Osteoblast (primary cell): ENCODE results near the gene MYDGF. TPM values are rescaled to one million over a fixed set of nuclear protein-coding genes. Genes with fewer than 3 reads are reported as not detected.

ENCODE experiments used
- DNase-seq: peaks from one replicate; pipeline ENCODE4 v3.0.0; 2011; ENCODE audit warnings: low spot score, mixed read lengths; ENCODE audit not compliant: insufficient read length; ENCODE audit errors: missing footprints
- H2AFZ ChIP-seq: 2 replicates; pipeline ENCODE4 v1.6.0; 2011; ENCODE audit warnings: mild to moderate bottlenecking, low read length
- H3K27ac ChIP-seq: 2 replicates; pipeline ENCODE4 v1.5.1; 2011; ENCODE audit warnings: mild to moderate bottlenecking, low read depth, low read length, moderate library complexity
- H3K27me3 ChIP-seq: 2 replicates; pipeline ENCODE4 v1.6.0; 2012; ENCODE audit warnings: mild to moderate bottlenecking, control low read depth, inconsistent platforms, low read length, moderate library complexity; ENCODE audit not compliant: insufficient read depth
- H3K36me3 ChIP-seq: 2 replicates; pipeline ENCODE4 v1.5.1; 2011; ENCODE audit warnings: mild to moderate bottlenecking, low read length, control low read depth, moderate library complexity; ENCODE audit not compliant: insufficient read depth
- H3K4me1 ChIP-seq: 2 replicates; pipeline ENCODE4 v1.5.1; 2011; ENCODE audit warnings: mild to moderate bottlenecking, low read length, control low read depth, moderate library complexity; ENCODE audit not compliant: insufficient read depth
- H3K4me2 ChIP-seq: 2 replicates; pipeline ENCODE4 v1.6.0; 2011; ENCODE audit warnings: mild to moderate bottlenecking, low read length; ENCODE audit not compliant: insufficient read depth
- H3K4me3 ChIP-seq: fragments of 200-600 bp; sonication (generic); 3 replicates; pipeline ENCODE4 v1.5.1; 2012; ENCODE audit warnings: mild to moderate bottlenecking, low read length, inconsistent platforms; ENCODE audit not compliant: insufficient read depth
- H3K79me2 ChIP-seq: 2 replicates; pipeline ENCODE4 v1.6.0; 2012; ENCODE audit warnings: mild to moderate bottlenecking, low read length, control low read depth, inconsistent platforms; ENCODE audit not compliant: insufficient read depth
- H3K9me3 ChIP-seq: 2 replicates; pipeline ENCODE4 v1.5.1; 2011; ENCODE audit warnings: low read depth, low read length, control low read depth
- H4K20me1 ChIP-seq: 2 replicates; pipeline ENCODE4 v1.6.0; 2012; ENCODE audit warnings: mild to moderate bottlenecking, low read length, control low read depth; ENCODE audit not compliant: insufficient read depth
- total RNA-seq: library from RNA; depleted of rRNA; stranded (reverse); fragments of >200 nt; gene quantifications from 2 replicates; pipeline ENCODE4 v1.2.3, GENCODE V29; 2012
- TF ChIP-seq, protein P1 (sequence below): IDR thresholded peaks from 2 replicates; pipeline ENCODE4 v1.5.1; 2011; ENCODE audit warnings: mild to moderate bottlenecking, low read depth, low read length, moderate library complexity; ENCODE audit errors: extremely low read depth

The MYDGF gene
- total RNA-seq, 1 donor: 152 TPM

DNA sequence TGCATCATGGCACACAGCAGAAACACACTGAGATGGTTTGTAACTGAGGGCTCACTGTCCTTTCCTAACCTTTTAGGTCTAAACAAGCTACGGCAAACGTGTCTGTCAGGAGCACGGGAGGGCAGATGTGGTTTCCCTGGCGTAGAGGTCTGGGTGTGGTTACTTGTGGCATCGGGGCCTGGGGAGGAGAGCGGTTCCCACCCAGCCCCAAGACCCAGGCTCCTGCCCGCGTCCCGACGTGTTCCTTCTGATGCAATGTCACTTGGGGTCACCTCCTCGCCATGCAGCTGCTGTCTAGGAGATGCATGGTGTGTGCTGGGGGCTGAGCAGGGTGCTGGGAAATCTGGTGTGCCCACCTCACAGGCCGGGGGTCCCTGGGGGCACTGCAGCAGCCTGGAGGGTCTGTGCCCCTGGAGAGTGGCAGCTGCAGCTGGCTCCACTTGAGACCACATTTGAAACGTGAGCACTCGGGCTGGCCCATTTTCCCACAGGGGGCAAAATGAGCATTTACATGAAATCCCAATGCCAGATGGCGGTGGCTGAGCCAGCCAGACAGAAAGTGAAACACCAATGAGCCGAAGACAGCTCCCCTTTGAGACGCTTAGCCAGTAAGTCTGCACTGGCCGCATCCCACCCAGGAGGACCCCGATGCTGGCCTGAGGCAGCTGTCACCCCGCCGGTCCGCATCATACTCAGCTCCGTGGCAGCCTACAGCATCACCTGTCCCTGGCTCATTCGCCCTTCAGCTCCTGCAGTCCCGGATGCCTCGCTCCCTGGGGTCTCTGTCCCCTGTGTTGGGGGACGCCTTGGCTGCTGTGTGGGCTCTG is 22.3 kb upstream of the MYDGF start:
- TF ChIP-seq, protein P1, sequence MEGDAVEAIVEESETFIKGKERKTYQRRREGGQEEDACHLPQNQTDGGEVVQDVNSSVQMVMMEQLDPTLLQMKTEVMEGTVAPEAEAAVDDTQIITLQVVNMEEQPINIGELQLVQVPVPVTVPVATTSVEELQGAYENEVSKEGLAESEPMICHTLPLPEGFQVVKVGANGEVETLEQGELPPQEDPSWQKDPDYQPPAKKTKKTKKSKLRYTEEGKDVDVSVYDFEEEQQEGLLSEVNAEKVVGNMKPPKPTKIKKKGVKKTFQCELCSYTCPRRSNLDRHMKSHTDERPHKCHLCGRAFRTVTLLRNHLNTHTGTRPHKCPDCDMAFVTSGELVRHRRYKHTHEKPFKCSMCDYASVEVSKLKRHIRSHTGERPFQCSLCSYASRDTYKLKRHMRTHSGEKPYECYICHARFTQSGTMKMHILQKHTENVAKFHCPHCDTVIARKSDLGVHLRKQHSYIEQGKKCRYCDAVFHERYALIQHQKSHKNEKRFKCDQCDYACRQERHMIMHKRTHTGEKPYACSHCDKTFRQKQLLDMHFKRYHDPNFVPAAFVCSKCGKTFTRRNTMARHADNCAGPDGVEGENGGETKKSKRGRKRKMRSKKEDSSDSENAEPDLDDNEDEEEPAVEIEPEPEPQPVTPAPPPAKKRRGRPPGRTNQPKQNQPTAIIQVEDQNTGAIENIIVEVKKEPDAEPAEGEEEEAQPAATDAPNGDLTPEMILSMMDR: no peak
- Histone ChIP-seq H3K36me3 (peaks cover 76% of the 10 kb centered on the region), H3K4me2 (no peak overlapping the region), H3K4me3 (no peak overlapping the region), H4K20me1 (no peaks in the 10 kb centered on the region), H3K4me1 (peaks cover 25% of the 10 kb centered on the region), H3K79me2 (peaks cover 12% of the 10 kb centered on the region), H3K27me3 (no peaks in the 10 kb centered on the region), H2AFZ (no peak overlapping the region), H3K9me3 (no peaks in the 10 kb centered on the region), H3K27ac (no peak overlapping the region)
- no peak for DNase-seq

DNA sequence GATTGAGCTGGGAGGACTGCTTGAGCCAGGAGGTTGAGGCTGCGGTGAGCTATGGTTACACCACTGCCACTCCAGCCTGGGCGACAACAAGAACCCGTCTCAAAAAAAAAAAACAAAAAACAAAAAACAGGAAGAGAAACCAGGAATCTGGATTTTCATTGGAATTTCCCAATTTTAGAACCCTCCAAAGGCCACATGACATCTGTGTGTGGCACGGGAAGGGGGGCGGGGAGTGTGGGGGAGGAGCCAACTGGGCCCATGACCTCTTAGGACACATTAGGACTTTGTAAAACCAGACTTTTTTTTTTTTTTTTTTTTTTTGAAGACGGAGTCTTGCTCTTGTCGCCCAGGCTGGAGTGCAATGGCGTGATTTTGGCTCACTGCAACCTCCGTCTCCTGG is 21.2 kb upstream of the MYDGF start:
- no peak overlapping the region for H3K4me3 ChIP-seq
- no peaks in the 10 kb centered on the region for H3K27me3 ChIP-seq
- peaks cover 81% of the 10 kb centered on the region for H3K36me3 ChIP-seq
- peaks cover 17% of the 10 kb centered on the region for H3K4me1 ChIP-seq
- TF ChIP-seq, protein P1: no peak
- H3K4me2 ChIP-seq: no peak overlapping the region
- H4K20me1 ChIP-seq: no peaks in the 10 kb centered on the region
- DNase-seq: no peak
- H3K27ac ChIP-seq: no peak overlapping the region
- no peak overlapping the region for H2AFZ ChIP-seq
- H3K9me3 ChIP-seq: no peaks in the 10 kb centered on the region
- H3K79me2 ChIP-seq: peaks cover 12% of the 10 kb centered on the region

DNA sequence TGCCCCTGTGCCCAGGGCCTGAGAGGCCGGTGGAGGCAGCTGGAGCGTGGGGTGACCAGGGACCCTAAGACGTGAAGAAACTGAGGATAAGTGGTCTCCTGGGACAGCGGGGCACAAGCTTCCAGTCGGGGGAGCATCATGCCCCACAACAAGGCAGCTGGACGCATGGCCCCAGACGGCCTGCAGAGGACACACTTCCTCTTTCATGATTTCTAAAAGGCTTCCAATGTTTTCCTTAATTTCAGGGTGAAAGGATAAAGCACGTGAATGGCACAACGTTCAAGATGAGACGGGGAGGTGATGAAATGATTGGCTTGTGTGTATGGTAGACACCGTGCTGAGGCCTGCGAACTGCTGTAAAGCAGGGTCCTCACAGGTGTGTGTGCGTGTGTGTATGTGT is 20.2 kb upstream of the MYDGF start:
- Histone ChIP-seq H3K36me3 (peaks cover 80% of the 10 kb centered on the region), H4K20me1 (no peaks in the 10 kb centered on the region), H3K79me2 (peaks cover 12% of the 10 kb centered on the region), H2AFZ (no peak overlapping the region), H3K4me3 (no peak overlapping the region), H3K4me2 (no peak overlapping the region), H3K4me1 (peaks cover 16% of the 10 kb centered on the region), H3K9me3 (no peaks in the 10 kb centered on the region), H3K27me3 (no peaks in the 10 kb centered on the region), H3K27ac (no peak overlapping the region)
- no peak for DNase-seq
- TF ChIP-seq, protein P1: no peak

DNA sequence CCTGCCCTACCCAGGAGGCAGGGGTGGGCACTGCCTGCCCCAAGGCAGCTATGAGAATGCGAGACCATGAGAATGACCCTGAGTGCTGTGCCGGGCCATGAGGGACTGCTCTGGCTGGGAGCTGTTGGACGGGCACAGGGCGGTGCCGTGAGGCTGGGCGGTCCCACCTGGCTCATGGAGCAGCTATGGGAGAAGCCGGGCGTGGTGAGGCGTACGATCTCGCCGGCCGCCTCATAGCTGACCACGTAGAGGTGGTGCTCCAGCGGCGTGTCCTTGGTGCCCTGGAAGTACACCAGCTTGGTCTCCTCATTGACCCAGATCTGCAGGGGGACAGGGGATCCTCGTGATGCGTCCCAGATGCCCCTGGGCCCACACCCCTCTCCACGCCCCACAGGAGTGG is 19.3 kb upstream of the MYDGF start:
- Histone ChIP-seq H3K4me2 (no peak overlapping the region), H3K9me3 (no peaks in the 10 kb centered on the region), H3K36me3 (peaks cover 79% of the 10 kb centered on the region), H3K4me3 (no peak overlapping the region), H3K27me3 (no peaks in the 10 kb centered on the region), H2AFZ (no peak overlapping the region), H3K79me2 (peaks cover 12% of the 10 kb centered on the region), H3K27ac (no peak overlapping the region), H3K4me1 (peaks cover 8% of the 10 kb centered on the region), H4K20me1 (no peaks in the 10 kb centered on the region)
- no peak for DNase-seq
- TF ChIP-seq, protein P1: no peak
